B cell (primary cell): ENCODE measurements around the gene CTXND1. TPM values are rescaled to one million over a fixed set of nuclear protein-coding genes. Genes with fewer than 3 reads are reported as not detected.

ENCODE experiments used
- ATAC-seq: fragments of 200-7000 bp; cut with Tn5 transposase; one replicate; pipeline ENCODE4 v1.10.0; 2021; ENCODE audit warnings: low read depth, mild to moderate bottlenecking, moderate number of reproducible peaks, moderate library complexity
- CTCF ChIA-PET: fragments of 350-600 bp; sonication (Branson Sonifier 250); formaldehyde crosslinking; loops from one replicate; lab custom pipeline; 2021; ENCODE audit warnings: antibody characterized with exemption, inconsistent platforms; lab: Charles Lee
- POLR2A ChIA-PET: fragments of 350-600 bp; sonication (Branson Sonifier 250); formaldehyde crosslinking; loops from one replicate; lab custom pipeline; 2021; ENCODE audit warnings: antibody characterized with exemption; lab: Charles Lee
- DNase-seq: peaks from one replicate; pipeline ENCODE4 v3.0.0; 2013
- H2AFZ ChIP-seq: 2 replicates; pipeline ENCODE4 v1.6.1; 2012; ENCODE audit warnings: mild to moderate bottlenecking, low read depth, low read length; ENCODE audit not compliant: insufficient read depth, poor library complexity, severe bottlenecking
- H3K27ac ChIP-seq, 2 donors: 1 replicate in 1 of 2; 2 replicates in 1 of 2; pipeline ENCODE4 v1.5.1; 2012 to 2013; ENCODE audit warnings: low read length in 2 of 2, mild to moderate bottlenecking in 2 of 2, moderate library complexity in 1 of 2
- H3K27me3 ChIP-seq, 4 experiments: fragments of 200-600 bp in 1 of 4; sonication (generic) in 1 of 4; replicated peaks in 1 of 4; 1 replicate in 2 of 4; 2 replicates in 2 of 4; pipeline versions ENCODE4 v1.6.1 to v1.7.0; 2013 to 2016; ENCODE audit warnings: low read length in 3 of 4, mild to moderate bottlenecking in 2 of 4, mixed read lengths in 1 of 4, moderate library complexity in 1 of 4; ENCODE audit not compliant: insufficient read depth in 4 of 4, control insufficient read depth in 3 of 4; ENCODE audit errors: control extremely low read depth in 1 of 4
- H3K36me3 ChIP-seq, 2 experiments: replicated peaks in 1 of 2; 1 replicate in 1 of 2; 2 replicates in 1 of 2; pipeline versions ENCODE4 v1.6.1 to v1.7.1; 2013; ENCODE audit warnings: low read length in 1 of 2; ENCODE audit not compliant: insufficient read depth in 2 of 2, control insufficient read depth in 1 of 2; ENCODE audit errors: control extremely low read depth in 1 of 2, extremely low read depth in 1 of 2
- H3K4me1 ChIP-seq, 2 donors: fragments of 200-600 bp in 1 of 2; sonication (generic) in 1 of 2; 1 replicate in 1 of 2; 2 replicates in 1 of 2; pipeline versions ENCODE4 v1.5.1 to v1.6.1; 2013 to 2017; ENCODE audit warnings: low read length in 2 of 2; ENCODE audit not compliant: control insufficient read depth in 2 of 2, insufficient read depth in 2 of 2
- H3K4me2 ChIP-seq: replicated peaks from 2 replicates; pipeline ENCODE3; 2012; ENCODE audit warnings: mild to moderate bottlenecking, low read depth, low read length; ENCODE audit not compliant: poor library complexity, severe bottlenecking
- H3K4me3 ChIP-seq, 5 experiments: fragments of 200-600 bp in 1 of 5; sonication (generic) in 1 of 5; 1 replicate in 3 of 5; 2 replicates in 2 of 5; pipeline versions ENCODE4 v1.5.1 to v1.7.0; 2011 to 2016; ENCODE audit warnings: low read length in 4 of 5, mild to moderate bottlenecking in 4 of 5, low read depth in 2 of 5, control low read depth in 1 of 5, moderate library complexity in 1 of 5; ENCODE audit not compliant: insufficient read depth in 1 of 5; ENCODE audit errors: control extremely low read depth in 1 of 5, extremely low read depth in 1 of 5
- H3K79me2 ChIP-seq: fragments of 200-600 bp; sonication (generic); one replicate; pipeline ENCODE4 v1.6.0; 2016; ENCODE audit warnings: low read length; ENCODE audit not compliant: control insufficient read depth, insufficient read depth
- H3K9ac ChIP-seq: fragments of 200-600 bp; sonication (generic); 2 replicates; pipeline ENCODE4 v1.6.1; 2017; ENCODE audit warnings: mild to moderate bottlenecking, low read length, moderate library complexity
- H3K9me3 ChIP-seq, 3 donors: one replicate each; pipeline versions ENCODE4 v1.6.1 to v1.7.1; 2013; ENCODE audit warnings: low read length in 2 of 3; ENCODE audit not compliant: control insufficient read depth in 2 of 3, insufficient read depth in 1 of 3; ENCODE audit errors: control extremely low read depth in 1 of 3
- H4K20me1 ChIP-seq: 2 replicates; pipeline ENCODE4 v1.6.0; 2012; ENCODE audit warnings: mild to moderate bottlenecking, low read length; ENCODE audit not compliant: insufficient read depth, control insufficient read depth, poor library complexity, severe bottlenecking
- H3K27ac Mint-ChIP-seq: one replicate; pipeline ENCODE4 v1.8.0; 2021; ENCODE audit warnings: mixed read lengths
- H3K27me3 Mint-ChIP-seq: one replicate; pipeline ENCODE4 v1.8.0; 2021; ENCODE audit warnings: mixed read lengths
- H3K4me1 Mint-ChIP-seq: one replicate; pipeline ENCODE4 v1.8.0; 2021; ENCODE audit warnings: mixed read lengths
- H3K4me3 Mint-ChIP-seq: one replicate; pipeline ENCODE4 v1.8.0; 2021; ENCODE audit warnings: mixed read lengths
- H3K9me3 Mint-ChIP-seq: one replicate; pipeline ENCODE4 v1.8.0; 2022; ENCODE audit warnings: mixed read lengths; ENCODE audit not compliant: insufficient read depth
- EZH2 ChIP-seq: IDR thresholded peaks from 2 replicates; pipeline ENCODE4 v1.6.1; 2012; ENCODE audit warnings: borderline replicate concordance, low read depth, mild to moderate bottlenecking, moderate library complexity, low read length; ENCODE audit not compliant: insufficient read depth, poor library complexity, severe bottlenecking
- WGBS: methylation state at CpG from one replicate; pipeline ENCODE4 v1.1.5; 2013; ENCODE audit warnings: missing lambda C conversion rate; ENCODE audit not compliant: insufficient coverage; 5-methylcytosine and 5-hydroxymethylcytosine counted together
- intact Hi-C: fragments of 100-400 bp; cut with micrococcal nuclease; formaldehyde crosslinking; loops from one replicate; pipeline ENCODE4 v1.10.0; 2022
- polyA plus RNA-seq: library from polyadenylated mRNA; depleted of rRNA; stranded (reverse); fragments of >200 nt; gene quantifications from 2 replicates; pipeline ENCODE4 v1.2.3, GENCODE V29; 2012
- total RNA-seq, 2 donors: library from RNA; stranded (reverse); fragments of 120-200 nt in 1 of 2; gene quantifications; 1 replicate in 1 of 2; 2 replicates in 1 of 2; pipeline versions ENCODE4 v1.2.3 to v1.2.4, GENCODE V29; 2013 to 2022
- TF ChIP-seq, protein P1 (sequence below): fragments of 200-600 bp; IDR thresholded peaks from one replicate; pipeline ENCODE4 v1.8.0; 2022; ENCODE audit warnings: antibody characterized with exemption, mild to moderate bottlenecking

Gene CTXND1
- total and polyA plus RNA-seq, 2 donors (not counting 1 experiment from before 2014, with no cell fraction given) = not detected

DNA sequence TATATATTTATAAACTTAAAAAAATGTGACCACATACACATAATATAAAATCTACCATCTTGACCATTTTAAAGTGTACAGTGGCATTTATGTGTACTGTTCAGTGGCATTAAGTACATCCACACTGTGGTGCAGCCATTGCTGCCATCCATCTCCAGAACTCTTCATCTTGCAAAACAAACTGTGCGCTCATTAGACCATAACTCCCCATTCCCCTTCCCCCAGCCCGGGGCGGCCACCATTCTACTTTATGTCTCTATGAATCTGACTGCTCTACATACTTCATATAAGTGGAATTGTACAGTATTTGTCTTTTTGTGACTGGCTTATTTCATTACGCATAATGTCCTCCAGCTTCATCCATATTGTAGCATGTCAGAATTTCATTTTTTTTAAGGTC, 47.8 kb downstream of the CTXND1 start:
- no peaks in the 10 kb centered on the region for H3K36me3 ChIP-seq
- H3K4me2 ChIP-seq = no peak overlapping the region
- H2AFZ ChIP-seq = no peak overlapping the region
- TF ChIP-seq, protein P1, sequence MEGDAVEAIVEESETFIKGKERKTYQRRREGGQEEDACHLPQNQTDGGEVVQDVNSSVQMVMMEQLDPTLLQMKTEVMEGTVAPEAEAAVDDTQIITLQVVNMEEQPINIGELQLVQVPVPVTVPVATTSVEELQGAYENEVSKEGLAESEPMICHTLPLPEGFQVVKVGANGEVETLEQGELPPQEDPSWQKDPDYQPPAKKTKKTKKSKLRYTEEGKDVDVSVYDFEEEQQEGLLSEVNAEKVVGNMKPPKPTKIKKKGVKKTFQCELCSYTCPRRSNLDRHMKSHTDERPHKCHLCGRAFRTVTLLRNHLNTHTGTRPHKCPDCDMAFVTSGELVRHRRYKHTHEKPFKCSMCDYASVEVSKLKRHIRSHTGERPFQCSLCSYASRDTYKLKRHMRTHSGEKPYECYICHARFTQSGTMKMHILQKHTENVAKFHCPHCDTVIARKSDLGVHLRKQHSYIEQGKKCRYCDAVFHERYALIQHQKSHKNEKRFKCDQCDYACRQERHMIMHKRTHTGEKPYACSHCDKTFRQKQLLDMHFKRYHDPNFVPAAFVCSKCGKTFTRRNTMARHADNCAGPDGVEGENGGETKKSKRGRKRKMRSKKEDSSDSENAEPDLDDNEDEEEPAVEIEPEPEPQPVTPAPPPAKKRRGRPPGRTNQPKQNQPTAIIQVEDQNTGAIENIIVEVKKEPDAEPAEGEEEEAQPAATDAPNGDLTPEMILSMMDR = no peak
- TF ChIP-seq EZH2 = no peak
- WGBS = no CpG with 5 or more reads among the region's 4 CpGs
- no peaks in the 10 kb centered on the region for H4K20me1 ChIP-seq
- peaks cover 42% of the 10 kb centered on the region for H3K27me3 Mint-ChIP-seq
- H3K4me1 Mint-ChIP-seq = no peaks in the 10 kb centered on the region
- DNase-seq (no peak), ATAC-seq (no peak)
- H3K4me3 ChIP-seq = no peak overlapping the region
- POLR2A ChIA-PET = no interaction called here
- intact Hi-C loops = no loop called here
- H3K4me1 ChIP-seq = no peaks in the 10 kb centered on the region
- H3K27ac ChIP-seq = no peak overlapping the region
- H3K9me3 ChIP-seq = no peaks in the 10 kb centered on the region
- CTCF ChIA-PET = no interaction called here
- no peak overlapping the region for H3K4me3 Mint-ChIP-seq
- H3K9ac ChIP-seq = no peak overlapping the region
- no peaks in the 10 kb centered on the region for H3K79me2 ChIP-seq
- no peaks in the 10 kb centered on the region for H3K9me3 Mint-ChIP-seq
- peaks cover 0 to 7% (median 3%) of the 10 kb centered on the region in 4 experiments for H3K27me3 ChIP-seq
- H3K27ac Mint-ChIP-seq = no peak overlapping the region

DNA sequence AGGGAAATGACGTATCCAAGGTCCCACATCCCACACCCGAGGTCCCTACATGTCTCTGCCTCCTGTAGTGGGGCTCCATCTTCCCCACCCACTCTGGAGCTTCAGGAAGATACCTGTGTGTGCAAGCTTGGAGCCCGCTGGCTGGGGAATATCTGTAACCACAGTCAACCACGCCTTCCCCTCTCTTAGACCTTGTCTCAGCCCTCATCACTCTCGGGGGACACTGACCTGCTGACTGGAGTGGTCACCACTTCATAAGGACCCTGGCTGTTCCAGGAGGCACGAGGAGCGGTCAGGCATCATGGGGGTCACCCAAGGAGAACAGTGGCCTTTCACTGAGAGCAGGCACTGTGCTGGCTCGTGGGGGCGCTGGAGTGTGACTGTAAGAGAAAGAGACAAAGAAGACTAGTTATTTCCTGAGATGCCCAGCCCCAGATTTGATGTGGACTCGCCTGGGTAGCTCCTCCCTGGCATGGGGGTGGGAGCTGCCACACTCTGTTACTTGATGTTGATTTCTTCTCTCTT, 48.6 kb downstream of the CTXND1 start:
- Histone ChIP-seq H3K36me3 (no peaks in the 10 kb centered on the region), H3K4me3 (no peak overlapping the region), H3K27me3 (peaks cover 0 to 6% (median 1%) of the 10 kb centered on the region in 4 experiments), H3K79me2 (no peaks in the 10 kb centered on the region), H3K9me3 (no peaks in the 10 kb centered on the region), H2AFZ (no peak overlapping the region), H4K20me1 (no peaks in the 10 kb centered on the region), H3K9ac (no peak overlapping the region), H3K27ac (no peak overlapping the region), H3K4me1 (no peaks in the 10 kb centered on the region), H3K4me2 (no peak overlapping the region)
- H3K4me3 Mint-ChIP-seq = no peak overlapping the region
- H3K4me1 Mint-ChIP-seq = no peaks in the 10 kb centered on the region
- peaks cover 45% of the 10 kb centered on the region for H3K27me3 Mint-ChIP-seq
- no peak for ATAC-seq
- no peak for DNase-seq
- 75% methylated on average over 9 of the region's 10 CpGs for WGBS
- H3K27ac Mint-ChIP-seq = no peak overlapping the region
- ChIA-PET POLR2A (no interaction called here), CTCF (no interaction called here)
- no peak for TF ChIP-seq EZH2
- TF ChIP-seq, protein P1 = no peak
- intact Hi-C loops = no loop called here
- no peaks in the 10 kb centered on the region for H3K9me3 Mint-ChIP-seq
